OCI-LY7 (cell line): ENCODE data around the gene LCP1. TPM values are rescaled to one million over a fixed set of nuclear protein-coding genes. Genes with fewer than 3 reads are reported as not detected.

Experiments used
- BruUV-seq: library from RNA; stranded (reverse); fragments of 400-500 nt; replicated peaks from 2 replicates; lab custom pipeline; 2021; lab: Mats Ljungman, UMichigan
- CTCF ChIA-PET: fragments of 300-600 bp; sonication (Branson Sonifier 250); formaldehyde crosslinking; loops from one replicate; lab custom pipeline; 2022; ENCODE audit warnings: antibody characterized with exemption; ENCODE audit not compliant: unreplicated experiment; lab: Charles Lee
- POLR2A ChIA-PET: fragments of 300-600 bp; sonication (Branson Sonifier 250); formaldehyde crosslinking; loops from one replicate; lab custom pipeline; 2022; ENCODE audit warnings: antibody characterized with exemption; lab: Charles Lee
- DNase-seq: peaks from one replicate; pipeline ENCODE4 v3.0.0-alpha.2; 2015; ENCODE audit warnings: low spot score
- H2AFZ ChIP-seq: fragments of 200-600 bp; sonication (generic), shearing (Covaris generic); 2 replicates; pipeline ENCODE4 v1.6.1; 2014; ENCODE audit warnings: mild to moderate bottlenecking, antibody characterized with exemption, low read length, moderate library complexity
- H3K27ac ChIP-seq: fragments of 200-600 bp; sonication (generic); 2 replicates; pipeline ENCODE4 v1.5.1; 2014; ENCODE audit warnings: mixed run types, low read depth, mild to moderate bottlenecking, moderate library complexity, low read length, inconsistent platforms; ENCODE audit not compliant: poor library complexity, severe bottlenecking
- H3K36me3 ChIP-seq: fragments of 200-600 bp; sonication (generic); 2 replicates; pipeline ENCODE4 v1.6.1; 2014; ENCODE audit warnings: mild to moderate bottlenecking, antibody characterized with exemption, low read length, moderate library complexity, mixed read lengths; ENCODE audit not compliant: insufficient read depth
- H3K4me1 ChIP-seq: fragments of 200-600 bp; sonication (generic); 2 replicates; pipeline ENCODE4 v1.5.1; 2014; ENCODE audit warnings: mild to moderate bottlenecking, low read length; ENCODE audit not compliant: insufficient read depth, poor library complexity, severe bottlenecking
- H3K4me2 ChIP-seq: fragments of 200-600 bp; sonication (generic); 2 replicates; pipeline ENCODE4 v1.6.1; 2014; ENCODE audit warnings: mild to moderate bottlenecking, low read length
- H3K4me3 ChIP-seq: fragments of 200-600 bp; sonication (generic); 2 replicates; pipeline ENCODE4 v1.5.1; 2014; ENCODE audit warnings: mild to moderate bottlenecking, low read depth, low read length; ENCODE audit not compliant: poor library complexity, severe bottlenecking
- H3K79me2 ChIP-seq: fragments of 200-600 bp; sonication (generic); 2 replicates; pipeline ENCODE4 v1.6.1; 2016; ENCODE audit warnings: low read depth, mild to moderate bottlenecking, low read length, moderate library complexity, mixed read lengths; ENCODE audit not compliant: insufficient read depth
- H3K9me2 ChIP-seq: fragments of 200-600 bp; sonication (generic); 2 replicates; pipeline ENCODE4 v1.6.1; 2016; ENCODE audit warnings: mild to moderate bottlenecking, low read length, mixed read lengths; ENCODE audit not compliant: insufficient read depth
- H3K9me3 ChIP-seq: fragments of 200-600 bp; sonication (generic); 2 replicates; pipeline ENCODE4 v1.6.1; 2014; ENCODE audit warnings: mild to moderate bottlenecking, mixed run types, low read length, mixed read lengths
- H4K20me1 ChIP-seq: fragments of 200-600 bp; sonication (generic); 2 replicates; pipeline ENCODE4 v1.6.1; 2014; ENCODE audit warnings: mild to moderate bottlenecking, antibody characterized with exemption, low read length, moderate library complexity, mixed read lengths; ENCODE audit not compliant: insufficient read depth
- CTCF ChIP-seq: fragments of 200-600 bp; sonication (generic); conservative IDR thresholded peaks from 2 replicates; pipeline ENCODE4 v1.5.1; 2014; ENCODE audit warnings: mild to moderate bottlenecking, antibody characterized with exemption, low read length, moderate library complexity, mixed read lengths
- EZH2phosphoT487 ChIP-seq: fragments of 200-600 bp; sonication (generic); IDR thresholded peaks from 2 replicates; pipeline ENCODE4 v1.6.1; 2018; ENCODE audit warnings: low read depth, borderline replicate concordance, mild to moderate bottlenecking, mixed run types, antibody characterized with exemption, low read length, moderate library complexity, mixed read lengths
- intact Hi-C: fragments of 100-400 bp; cut with micrococcal nuclease; formaldehyde crosslinking; loops from one replicate; pipeline ENCODE4 v1.10.0; 2022; ENCODE audit not compliant: unreplicated experiment
- total RNA-seq, 2 experiments: library from RNA; depleted of rRNA in 1 of 2; stranded (reverse); fragments of >200 nt in 1 of 2; shearing (Covaris generic) in 1 of 2; gene quantifications; 2 replicates each; pipeline ENCODE4 v1.2.3, GENCODE V29; 2014 to 2022

LCP1 gene
- total RNA-seq, 2 experiments from 2014 or later, result 292 to 565 TPM

- no peaks in the 10 kb centered on the region for H4K20me1 ChIP-seq
- no peak overlapping the region for H3K4me2 ChIP-seq
- BruUV-seq, result no TSS peak
- no peak overlapping the region for H2AFZ ChIP-seq
- no peaks in the 10 kb centered on the region for H3K9me2 ChIP-seq
- ChIA-PET CTCF (interaction anchor here (0.6 kb wide), 1 partner anchor 37 kb away, joined by 3 read pairs; no protein-coding TSS in a partner anchor), POLR2A (interaction anchor here (0.8 to 0.9 kb wide), 2 partner anchors 8 to 10 kb away, joined by 3 to 8 read pairs; no protein-coding TSS in a partner anchor)
- TF ChIP-seq CTCF (no peak), EZH2phosphoT487 (no peak)
- H3K4me3 ChIP-seq, result no peak overlapping the region
- no peak overlapping the region for H3K27ac ChIP-seq
- peaks cover 95% of the 10 kb centered on the region for H3K36me3 ChIP-seq
- H3K9me3 ChIP-seq, result no peaks in the 10 kb centered on the region
- intact Hi-C loops, result loop anchor here (10.0 kb wide), 2 partner anchors 324 to 504 kb away; no protein-coding TSS in a partner anchor
- H3K4me1 ChIP-seq, result peaks cover 15% of the 10 kb centered on the region
- no peaks in the 10 kb centered on the region for H3K79me2 ChIP-seq
- no peak for DNase-seq
These were observed 52.9 kb downstream of the LCP1 start for GRCh38 chr13:46129124-46129523.

- H3K4me3 ChIP-seq, result no peak overlapping the region
- no peaks in the 10 kb centered on the region for H4K20me1 ChIP-seq
- H3K9me3 ChIP-seq, result no peaks in the 10 kb centered on the region
- DNase-seq, result no peak
- CTCF ChIA-PET, result no interaction called here
- H3K27ac ChIP-seq, result no peak overlapping the region
- H3K36me3 ChIP-seq, result peaks cover 79% of the 10 kb centered on the region
- H3K9me2 ChIP-seq, result no peaks in the 10 kb centered on the region
- POLR2A ChIA-PET, result no interaction called here
- no peak overlapping the region for H3K4me2 ChIP-seq
- no peak overlapping the region for H2AFZ ChIP-seq
- H3K79me2 ChIP-seq, result no peaks in the 10 kb centered on the region
- peaks cover 15% of the 10 kb centered on the region for H3K4me1 ChIP-seq
- no TSS peak for BruUV-seq
- TF ChIP-seq CTCF, result no peak
- no peak for TF ChIP-seq EZH2phosphoT487
- intact Hi-C loops, result loop anchor here (2.0 to 10.0 kb wide), 3 partner anchors 57 to 503 kb away; no protein-coding TSS in a partner anchor
These were observed 54.5 kb downstream of the LCP1 start for GRCh38 chr13:46127358-46128023.
